Activated T-helper 1 cell treated with anti-CD3 and anti-CD28 coated beads, Interleukin-12 subunit alpha, Interleukin-12 subunit beta, Interleukin-2, Interleukin-4 antibody, amounts not matched to agents 30 ng/mL and 10 ng/mL and 1 ng/mL, durations not matched to agents 14 hours and 24 hours and 36 hours (primary cell): ENCODE results near the gene KCNIP2. TPM values are rescaled to one million over a fixed set of nuclear protein-coding genes. Genes with fewer than 3 reads are reported as not detected.

ENCODE experiments used
- DNase-seq: peaks from one replicate; pipeline ENCODE4 v3.0.0; 2021; ENCODE audit warnings: low spot score
- H3K27ac Mint-ChIP-seq: one replicate; pipeline ENCODE4 v1.8.0; 2021; ENCODE audit warnings: mild to moderate bottlenecking, mixed read lengths
- H3K27me3 Mint-ChIP-seq: one replicate; pipeline ENCODE4 v1.8.0; 2022; ENCODE audit warnings: mild to moderate bottlenecking, moderate library complexity, mixed read lengths; ENCODE audit not compliant: insufficient read depth
- H3K36me3 Mint-ChIP-seq: one replicate; pipeline ENCODE4 v1.8.0; 2021; ENCODE audit warnings: low read depth, mixed read lengths
- H3K4me1 Mint-ChIP-seq: one replicate; pipeline ENCODE4 v1.8.0; 2021; ENCODE audit warnings: low read depth, mixed read lengths
- H3K4me3 Mint-ChIP-seq: one replicate; pipeline ENCODE4 v1.8.0; 2021; ENCODE audit warnings: mild to moderate bottlenecking, moderate library complexity, mixed read lengths
- H3K9me3 Mint-ChIP-seq: one replicate; pipeline ENCODE4 v1.8.0; 2021; ENCODE audit warnings: mixed read lengths
- intact Hi-C: fragments of 100-400 bp; cut with micrococcal nuclease; formaldehyde crosslinking; loops from one replicate; pipeline ENCODE4 v1.15.1; 2024
- total RNA-seq: library from RNA; stranded (reverse); gene quantifications from 2 replicates; pipeline ENCODE4 v1.2.3, GENCODE V29; 2022

The KCNIP2 gene
- total RNA-seq, 1 donor from 2014 or later: 2.5 TPM

GRCh38 chr10:101782811-101783735 is 60.5 kb downstream of the KCNIP2 start, which contains the start of gene NPM3:
Gene NPM3, minus strand, starts transcription at chr10:101783446. Its CDS starts 56 bp downstream, at chr10:101783390.
- peak; percentile 78 for DNase-seq
- H3K27me3 Mint-ChIP-seq: peaks cover 5% of the 10 kb centered on the region
- H3K27ac Mint-ChIP-seq: peak within 1 kb of the TSS; percentile 99
- peak within 1 kb of the TSS; percentile 100 for H3K4me3 Mint-ChIP-seq
- intact Hi-C loops: loop anchor here (1.0 to 10.0 kb wide), 6 partner anchors 35 to 786 kb away; partner anchors contain the start of genes BTRC, DPCD, KAZALD1 and LZTS2
- peaks cover 33% of the 10 kb centered on the region for H3K36me3 Mint-ChIP-seq
- H3K9me3 Mint-ChIP-seq: no peaks in the 10 kb centered on the region
- H3K4me1 Mint-ChIP-seq: peaks cover 59% of the 10 kb centered on the region

GRCh38 chr10:101781984-101782810 is 61.4 kb downstream of the KCNIP2 start:
- intact Hi-C loops: loop anchor here (1.0 to 10.0 kb wide), 7 partner anchors 79 to 785 kb away; partner anchors contain the start of genes BTRC, FBXW4, KAZALD1 and LZTS2
- peak overlapping the region; percentile 100 for H3K4me3 Mint-ChIP-seq
- peaks cover 35% of the 10 kb centered on the region for H3K36me3 Mint-ChIP-seq
- peaks cover 63% of the 10 kb centered on the region for H3K4me1 Mint-ChIP-seq
- H3K27me3 Mint-ChIP-seq: peaks cover 14% of the 10 kb centered on the region
- no peak for DNase-seq
- peak overlapping the region; percentile 67 for H3K27ac Mint-ChIP-seq
- no peaks in the 10 kb centered on the region for H3K9me3 Mint-ChIP-seq

GRCh38 chr10:101781655-101781983 is 62.0 kb downstream of the KCNIP2 start:
- intact Hi-C loops: loop anchor here (1.0 to 10.0 kb wide), 7 partner anchors 79 to 784 kb away; partner anchors contain the start of genes BTRC, FBXW4, KAZALD1 and LZTS2
- Mint-ChIP-seq H3K9me3 (no peaks in the 10 kb centered on the region), H3K36me3 (peaks cover 36% of the 10 kb centered on the region), H3K27me3 (peaks cover 20% of the 10 kb centered on the region), H3K27ac (peak overlapping the region; percentile 67), H3K4me1 (peaks cover 63% of the 10 kb centered on the region), H3K4me3 (peak overlapping the region; percentile 100)
- DNase-seq: no peak

GRCh38 chr10:101780818-101781654 is 62.6 kb downstream of the KCNIP2 start:
- H3K4me3 Mint-ChIP-seq: peak overlapping the region; percentile 100
- H3K4me1 Mint-ChIP-seq: peaks cover 63% of the 10 kb centered on the region
- intact Hi-C loops: loop anchor here (1.0 to 10.0 kb wide), 7 partner anchors 78 to 784 kb away; partner anchors contain the start of genes BTRC, FBXW4, KAZALD1 and LZTS2
- peaks cover 35% of the 10 kb centered on the region for H3K36me3 Mint-ChIP-seq
- peaks cover 21% of the 10 kb centered on the region for H3K27me3 Mint-ChIP-seq
- DNase-seq: peak; percentile 65
- H3K27ac Mint-ChIP-seq: peak overlapping the region; percentile 48
- no peaks in the 10 kb centered on the region for H3K9me3 Mint-ChIP-seq

- H3K9me3 Mint-ChIP-seq: no peaks in the 10 kb centered on the region
- H3K36me3 Mint-ChIP-seq: peaks cover 32% of the 10 kb centered on the region
- no peak overlapping the region for H3K27ac Mint-ChIP-seq
- intact Hi-C loops: loop anchor here (2.0 to 10.0 kb wide), 6 partner anchors 78 to 783 kb away; partner anchors contain the start of genes BTRC, FBXW4, KAZALD1 and LZTS2
- H3K4me1 Mint-ChIP-seq: peaks cover 63% of the 10 kb centered on the region
- H3K4me3 Mint-ChIP-seq: peak overlapping the region; percentile 60
- H3K27me3 Mint-ChIP-seq: peaks cover 21% of the 10 kb centered on the region
- no peak for DNase-seq
These were observed 63.3 kb downstream of the KCNIP2 start for GRCh38 chr10:101780187-101780817.

- intact Hi-C loops: loop anchor here (2.0 to 10.0 kb wide), 6 partner anchors 77 to 782 kb away; partner anchors contain the start of genes BTRC, FBXW4, KAZALD1 and LZTS2
- Mint-ChIP-seq H3K36me3 (peaks cover 32% of the 10 kb centered on the region), H3K4me3 (peak overlapping the region; percentile 60), H3K27ac (no peak overlapping the region), H3K9me3 (no peaks in the 10 kb centered on the region), H3K4me1 (peaks cover 56% of the 10 kb centered on the region), H3K27me3 (peaks cover 24% of the 10 kb centered on the region)
- peak; percentile 76 for DNase-seq
These were observed 63.9 kb downstream of the KCNIP2 start for GRCh38 chr10:101779544-101780186.

GRCh38 chr10:101778781-101779543 is 64.6 kb downstream of the KCNIP2 start:
- H3K4me1 Mint-ChIP-seq: peaks cover 49% of the 10 kb centered on the region
- H3K36me3 Mint-ChIP-seq: peaks cover 28% of the 10 kb centered on the region
- peak overlapping the region; percentile 60 for H3K4me3 Mint-ChIP-seq
- H3K27ac Mint-ChIP-seq: peak overlapping the region; percentile 20
- no peak for DNase-seq
- no peaks in the 10 kb centered on the region for H3K9me3 Mint-ChIP-seq
- H3K27me3 Mint-ChIP-seq: peaks cover 31% of the 10 kb centered on the region
- intact Hi-C loops: no loop called here

- H3K27me3 Mint-ChIP-seq: peaks cover 38% of the 10 kb centered on the region
- intact Hi-C loops: no loop called here
- no peak overlapping the region for H3K27ac Mint-ChIP-seq
- peaks cover 27% of the 10 kb centered on the region for H3K36me3 Mint-ChIP-seq
- H3K4me3 Mint-ChIP-seq: peak overlapping the region; percentile 60
- peaks cover 42% of the 10 kb centered on the region for H3K4me1 Mint-ChIP-seq
- no peaks in the 10 kb centered on the region for H3K9me3 Mint-ChIP-seq
- no peak for DNase-seq
These were observed 65.3 kb downstream of the KCNIP2 start for GRCh38 chr10:101778151-101778780.

GRCh38 chr10:101777619-101778145 is 65.9 kb downstream of the KCNIP2 start:
- H3K4me3 Mint-ChIP-seq: peak overlapping the region; percentile 43
- no peaks in the 10 kb centered on the region for H3K9me3 Mint-ChIP-seq
- peak overlapping the region; percentile 46 for H3K27ac Mint-ChIP-seq
- peaks cover 38% of the 10 kb centered on the region for H3K4me1 Mint-ChIP-seq
- intact Hi-C loops: no loop called here
- DNase-seq: no peak
- peaks cover 43% of the 10 kb centered on the region for H3K27me3 Mint-ChIP-seq
- peaks cover 23% of the 10 kb centered on the region for H3K36me3 Mint-ChIP-seq

GRCh38 chr10:101776161-101776817 is 67.3 kb downstream of the KCNIP2 start:
- intact Hi-C loops: no loop called here
- Mint-ChIP-seq H3K4me1 (peaks cover 28% of the 10 kb centered on the region), H3K4me3 (no peak overlapping the region), H3K27ac (no peak overlapping the region), H3K36me3 (peaks cover 19% of the 10 kb centered on the region), H3K9me3 (no peaks in the 10 kb centered on the region), H3K27me3 (peaks cover 57% of the 10 kb centered on the region)
- no peak for DNase-seq
